G401 (cell line): ENCODE data around the gene C19orf67. TPM values are rescaled to one million over a fixed set of nuclear protein-coding genes. Genes with fewer than 3 reads are reported as not detected.

Source experiments
- DNase-seq: peaks from one replicate; pipeline ENCODE4 v3.0.0-alpha.2; 2015; ENCODE audit warnings: low spot score
- in situ Hi-C: cut with HindIII; loops from 2 replicates; pipeline ENCODE4 v1.10.0; 2016; ENCODE audit warnings: low sequenced_read_pairs, mixed read lengths
- total RNA-seq: library from RNA; depleted of rRNA; stranded (reverse); fragments of >200 nt; shearing (Covaris generic); gene quantifications from 2 replicates; pipeline ENCODE4 v1.2.3, GENCODE V29; 2014; rRNA removed

Gene C19orf67
- not detected in 2 replicates for total RNA-seq

DNA sequence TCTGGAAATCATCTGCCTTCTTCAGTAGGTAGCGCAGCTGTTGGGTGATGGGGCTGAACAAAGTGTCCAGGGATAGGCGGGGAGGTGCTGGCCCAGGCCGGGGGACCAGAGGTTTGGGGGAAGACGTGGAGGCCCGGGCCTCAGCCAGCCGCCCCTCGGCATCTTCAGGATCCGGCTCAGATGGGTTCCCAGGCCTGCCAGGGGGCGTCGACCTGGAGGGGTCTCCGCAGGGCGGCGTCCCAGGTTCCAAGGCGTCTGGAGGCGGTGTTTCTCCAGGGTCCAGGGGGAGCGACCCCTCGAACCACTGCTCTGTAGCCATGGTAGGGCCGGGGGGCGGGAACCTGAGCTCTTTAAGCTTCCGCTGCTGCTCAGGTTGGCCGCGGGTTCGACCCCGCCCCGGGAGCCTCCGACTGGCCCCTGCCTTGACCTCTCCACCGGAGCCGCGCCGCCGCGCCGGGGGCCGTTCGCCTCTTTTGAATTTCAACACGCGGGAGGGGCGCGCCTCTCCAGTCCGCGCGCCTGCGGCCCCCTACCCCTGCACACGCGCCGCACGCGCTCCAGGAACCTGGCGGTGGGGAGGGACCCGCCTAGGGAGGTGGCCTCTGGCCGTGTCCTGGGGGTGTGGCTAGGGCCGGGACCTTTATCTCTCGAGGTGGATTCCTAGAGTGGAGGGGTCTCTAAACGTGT, at the start of gene C19orf67:
Gene C19orf67 (minus strand): TSS at position 475 of the 687 bp plus-strand sequence. CDS start 156 bp downstream, at position 319.
- DNase-seq, result no peak
- in situ Hi-C loops, result loop anchor here (25.0 kb wide), 2 partner anchors 173 to 723 kb away; partner anchors contain the start of genes BRME1 and CC2D1A

DNA sequence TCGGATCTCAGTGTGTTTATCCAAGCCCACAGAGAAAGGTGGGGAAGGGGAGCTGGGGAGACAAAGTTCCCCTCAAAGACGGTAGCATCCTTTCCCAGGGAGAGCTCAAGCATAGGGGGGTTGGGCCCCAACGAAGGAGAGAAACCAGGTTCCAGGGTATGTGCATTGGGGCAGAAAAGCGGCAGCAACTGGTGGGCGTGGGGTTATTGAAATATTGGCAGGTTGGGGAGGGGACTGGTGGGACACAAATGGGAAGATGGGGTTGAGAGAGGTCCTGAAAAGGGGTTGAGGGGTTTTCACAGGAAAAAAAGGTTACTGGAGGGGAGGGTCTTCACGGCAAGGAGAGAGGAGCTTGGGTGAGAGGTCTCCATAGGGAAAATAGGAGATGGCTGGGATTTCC, 49.8 kb upstream of the C19orf67 start:
- in situ Hi-C loops, result no loop called here

DNA sequence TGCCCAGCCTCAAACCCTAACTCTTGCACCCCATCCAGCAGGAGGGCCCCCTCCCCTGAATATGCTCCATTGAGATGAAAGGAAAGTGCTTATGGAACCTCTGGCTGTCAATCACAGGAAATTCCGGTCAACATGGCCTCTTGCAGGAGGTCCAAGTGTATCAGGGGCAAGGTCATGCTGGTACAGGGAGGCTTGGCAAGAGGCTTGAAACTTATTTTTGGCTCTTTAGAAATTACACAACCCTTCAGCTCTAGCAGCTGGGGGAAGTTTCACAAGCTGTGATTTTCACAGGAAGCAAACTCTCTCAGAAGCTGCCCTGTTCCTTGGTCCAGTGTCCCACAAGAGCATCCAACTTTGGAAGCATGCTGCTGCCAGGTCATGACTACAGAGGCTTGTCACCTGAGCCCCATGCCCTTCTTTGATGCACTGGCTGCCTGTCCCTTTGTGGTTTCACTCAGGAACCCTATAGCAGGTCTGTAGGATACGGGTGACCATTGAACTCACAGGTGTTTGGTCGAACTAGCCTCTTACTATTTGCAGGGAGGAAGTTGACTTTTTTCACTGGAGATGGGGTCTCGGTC, 42.4 kb upstream of the C19orf67 start:
- DNase-seq, result no peak
- in situ Hi-C loops, result no loop called here

More for the DNA sequence above, 49.8 kb upstream of the C19orf67 start:
- no peak for DNase-seq

DNA sequence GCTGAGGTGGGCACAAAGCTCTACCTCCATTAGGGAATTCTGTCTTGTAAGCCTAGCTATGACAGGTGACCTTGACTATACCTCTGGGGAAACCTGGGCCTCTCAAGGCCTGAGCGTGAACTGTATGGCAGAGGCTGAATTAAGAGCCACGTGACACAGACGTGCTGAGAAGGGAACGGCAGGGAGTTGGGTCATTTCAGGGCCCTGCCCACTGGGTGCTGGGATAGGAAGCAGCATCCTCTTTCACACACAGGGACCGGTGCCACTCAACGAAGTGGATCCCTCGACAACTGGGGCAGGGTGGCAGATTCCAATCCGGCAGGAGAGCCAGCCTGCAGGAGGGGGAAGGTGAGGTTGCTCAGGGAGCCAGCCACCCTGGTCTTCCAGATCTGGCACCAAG, 41.6 kb upstream of the C19orf67 start:
- no peak for DNase-seq
- in situ Hi-C loops, result no loop called here

DNA sequence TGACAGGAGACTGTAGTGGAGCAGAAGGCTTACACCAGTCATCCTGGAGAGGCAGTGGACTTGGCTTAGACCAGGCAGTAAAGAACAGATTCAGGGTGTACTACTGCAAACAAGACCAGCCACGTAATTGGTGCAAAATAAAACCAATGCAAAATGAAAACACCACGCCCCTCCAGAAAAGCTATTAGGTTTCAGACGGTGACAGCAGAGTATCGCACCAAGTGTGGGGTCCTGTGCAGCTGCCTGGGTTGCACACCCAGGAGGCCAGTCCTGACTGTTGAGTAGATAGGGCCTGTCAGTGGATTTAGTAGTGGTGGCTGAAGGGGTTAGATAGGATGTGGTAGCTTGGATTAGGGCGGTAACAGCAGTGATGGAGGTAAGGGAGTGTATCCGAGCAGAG, 37.3 kb upstream of the C19orf67 start:
- no peak for DNase-seq
- in situ Hi-C loops, result no loop called here

DNA sequence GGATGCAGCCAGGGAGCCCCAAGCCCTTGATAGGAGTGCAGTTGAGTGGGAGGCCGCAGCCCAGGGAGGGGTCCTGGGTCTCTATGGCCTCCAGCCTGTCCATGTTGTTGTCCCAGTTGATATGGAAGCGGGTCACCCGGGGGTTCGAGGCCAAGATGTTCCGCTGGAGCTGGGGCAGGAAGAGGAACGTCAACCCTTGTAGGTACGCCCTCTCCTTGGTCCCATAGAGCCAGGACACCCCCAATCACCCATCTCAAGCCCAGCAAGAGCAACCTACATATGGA, 34.9 kb upstream of the C19orf67 start:
- no peak for DNase-seq
- in situ Hi-C loops, result no loop called here

DNA sequence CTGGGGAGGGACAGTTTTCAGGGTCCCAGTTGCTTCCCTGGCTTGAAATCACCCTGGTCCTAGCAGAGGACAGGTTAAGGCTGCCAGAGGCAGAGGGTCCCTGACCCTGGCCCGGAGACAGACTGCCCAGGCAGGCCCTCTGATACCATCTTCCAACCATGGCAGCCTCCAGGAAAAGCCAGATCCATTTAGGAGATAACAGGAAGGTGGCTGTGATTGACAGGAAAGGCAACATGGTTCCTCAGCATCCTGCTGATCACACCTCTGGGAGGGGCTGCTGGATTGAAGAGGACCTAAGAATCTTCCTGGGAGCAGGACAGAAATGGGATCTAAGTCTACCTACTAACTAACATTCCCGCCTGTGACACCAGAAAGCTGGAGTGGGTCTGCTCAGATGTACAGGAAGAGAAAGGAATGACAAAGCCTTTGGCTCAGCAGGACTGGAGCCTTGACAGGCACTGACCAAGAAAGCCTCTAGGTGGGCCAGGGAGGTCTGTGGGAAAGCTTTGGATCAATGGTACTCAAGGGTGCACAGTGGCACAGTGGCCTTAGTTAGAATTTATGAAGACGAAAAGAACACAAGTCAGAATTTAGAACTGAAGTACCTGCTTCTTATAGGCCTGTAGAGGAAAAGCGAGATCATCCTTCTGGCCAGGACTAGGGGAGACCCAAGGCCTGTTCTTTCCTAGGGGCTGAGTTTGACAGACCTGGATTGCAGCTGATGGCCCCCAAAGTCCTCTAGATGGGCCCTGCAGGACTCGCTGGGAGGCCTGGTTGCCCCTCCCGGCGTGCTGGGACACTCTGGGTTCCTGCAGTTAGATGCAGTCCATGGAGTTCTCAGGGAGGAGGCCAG, 34.3 kb upstream of the C19orf67 start:
- in situ Hi-C loops, result no loop called here

DNA sequence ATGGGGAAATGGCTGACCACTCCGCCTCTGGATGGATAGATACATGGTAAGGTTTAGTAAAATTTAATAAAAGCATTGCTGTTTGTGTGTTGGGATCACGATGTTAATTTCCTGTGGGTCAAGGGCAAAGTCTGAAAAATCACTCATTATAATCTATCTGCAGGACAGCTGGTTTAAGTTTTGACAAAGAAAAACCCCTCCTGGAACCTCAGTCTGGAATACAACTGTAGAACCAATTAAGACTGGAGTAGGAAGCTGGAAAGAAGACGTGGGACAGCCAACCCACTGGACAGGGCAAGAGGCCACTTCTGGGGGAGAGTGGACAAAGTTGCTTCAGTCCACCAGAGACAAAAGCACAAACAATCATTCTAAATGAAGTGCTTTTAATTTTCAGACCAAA, 33.6 kb upstream of the C19orf67 start:
- in situ Hi-C loops, result no loop called here
- no peak for DNase-seq

More for the DNA sequence above, 34.3 kb upstream of the C19orf67 start:
- DNase-seq, result no peak

DNA sequence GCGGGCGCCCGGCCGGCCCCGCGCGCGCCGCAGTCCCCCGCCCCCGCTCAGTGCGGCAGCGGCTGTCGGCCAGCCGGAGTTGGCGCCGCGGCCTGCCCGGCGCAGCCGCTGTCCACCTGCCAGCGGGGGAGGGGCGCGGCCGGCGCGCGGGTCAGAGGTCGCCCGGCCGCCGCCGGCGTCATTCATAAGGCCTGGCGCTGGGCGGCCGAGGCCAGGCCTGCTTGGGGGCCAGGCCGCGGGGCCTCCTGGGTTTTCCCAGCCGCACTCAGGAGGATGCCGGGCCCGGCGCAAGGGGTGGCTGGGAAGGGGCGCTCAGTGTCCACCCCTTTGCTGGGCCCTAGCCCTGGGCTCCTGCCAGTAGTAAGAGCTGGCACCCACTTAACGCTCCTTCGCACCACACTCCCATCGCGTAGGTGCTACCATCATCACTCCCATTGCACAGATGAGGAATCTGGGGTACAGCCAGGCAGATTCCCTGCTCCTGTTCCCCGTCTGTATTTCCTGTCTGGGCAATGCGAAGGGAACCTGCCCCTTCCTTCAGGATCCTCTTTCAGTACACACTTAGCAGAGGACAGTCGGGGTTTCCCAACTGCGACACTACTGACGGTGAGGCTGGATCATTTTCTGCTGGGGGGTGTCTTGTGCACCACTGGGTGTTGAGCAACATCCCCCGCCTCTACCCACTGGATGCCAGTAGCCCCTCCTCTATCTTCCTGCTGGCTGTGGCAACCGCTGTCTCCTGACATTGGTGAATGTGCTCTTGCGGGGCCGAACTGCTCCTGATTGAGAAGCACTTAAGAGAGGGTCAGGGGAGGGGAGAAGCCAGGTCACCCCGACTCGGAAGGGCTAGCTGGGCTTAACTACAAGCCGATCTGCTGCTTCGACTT, 32.8 kb upstream of the C19orf67 start:
- DNase-seq, result peak; percentile 70
- in situ Hi-C loops, result no loop called here

DNA sequence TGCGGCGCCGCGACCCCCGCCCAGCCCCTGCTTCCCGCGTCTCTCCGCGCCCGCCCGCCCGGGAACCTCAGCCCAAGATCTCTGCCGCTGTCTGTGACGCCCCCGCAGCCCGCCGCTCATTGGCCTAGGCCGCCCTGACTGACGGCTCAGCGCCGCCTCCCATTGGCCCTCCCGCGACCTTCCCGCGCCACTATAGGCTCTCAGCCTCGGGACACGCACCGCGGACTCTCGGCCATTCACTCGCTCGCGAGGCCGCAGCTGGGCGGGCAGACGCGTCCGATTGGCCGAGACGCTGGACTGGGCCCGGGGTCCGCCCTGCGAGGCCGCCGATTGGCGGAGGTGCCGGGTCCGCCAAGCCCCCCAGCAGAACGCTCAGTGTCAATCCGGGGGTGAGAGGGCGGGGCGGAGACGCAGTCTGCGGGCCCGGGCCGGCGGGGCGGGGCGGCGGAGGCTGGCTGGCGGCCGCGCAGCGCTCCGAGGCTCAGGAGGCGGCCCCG, 32.1 kb upstream of the C19orf67 start, which contains the start of gene PRKACA:
Gene PRKACA (minus strand): TSS at position 95 of the 497 bp plus-strand sequence. CDS start 215 bp downstream, outside the sequence.
- in situ Hi-C loops, result no loop called here
- DNase-seq, result peak; percentile 98

DNA sequence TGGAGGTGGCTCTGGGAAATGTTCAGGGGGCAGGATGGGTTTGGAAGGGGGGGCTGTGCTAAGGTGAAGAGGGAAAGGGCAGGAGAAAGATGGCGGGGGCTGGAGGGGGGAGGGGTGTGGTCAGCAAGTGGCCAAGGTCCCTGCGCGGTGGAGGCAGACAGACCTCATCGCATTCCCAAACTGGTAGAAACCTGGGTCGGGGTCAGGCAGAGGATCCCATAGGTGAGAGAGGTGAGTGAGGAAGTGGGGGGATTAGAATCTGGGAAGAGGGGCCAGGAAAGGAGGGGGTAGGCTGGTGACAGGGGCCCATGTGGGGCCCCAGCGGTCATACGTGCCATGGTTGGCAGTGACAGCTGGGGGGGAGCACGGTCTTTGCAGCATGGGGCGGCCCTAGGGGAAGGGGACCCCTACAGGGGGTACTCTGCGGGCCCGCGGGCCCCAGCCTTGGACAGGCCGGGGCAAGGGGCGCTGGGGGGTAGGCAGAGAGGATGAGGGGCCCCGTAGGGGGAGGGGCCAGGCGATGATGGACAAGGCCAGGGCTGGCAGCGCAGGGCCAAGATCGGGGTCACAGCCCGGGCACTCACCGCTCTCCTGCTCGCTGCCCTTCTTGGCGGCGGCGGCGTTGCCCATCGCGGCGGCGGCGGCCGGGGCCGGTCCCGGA, 31.5 kb upstream of the C19orf67 start:
- no peak for DNase-seq
- in situ Hi-C loops, result no loop called here

DNA sequence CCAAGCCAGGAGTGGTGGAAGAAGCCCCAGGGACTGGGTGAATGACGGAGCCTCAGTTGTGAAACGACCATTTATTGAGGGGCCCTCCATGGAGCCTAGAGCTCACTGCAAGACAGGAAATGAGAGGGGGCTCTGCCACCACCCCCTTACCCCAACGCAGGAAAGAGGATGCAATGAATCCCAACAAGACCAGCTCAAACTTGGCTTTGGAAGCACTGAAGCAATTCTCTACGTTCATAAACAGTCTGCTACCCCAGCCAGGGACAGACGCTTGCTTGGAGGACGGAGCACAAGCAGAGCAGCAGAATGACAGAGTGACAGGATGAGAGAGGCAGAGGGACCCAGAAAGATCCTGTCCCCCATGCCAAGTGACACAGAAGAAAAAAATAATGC, 30.9 kb upstream of the C19orf67 start:
- in situ Hi-C loops, result no loop called here
- DNase-seq, result no peak

DNA sequence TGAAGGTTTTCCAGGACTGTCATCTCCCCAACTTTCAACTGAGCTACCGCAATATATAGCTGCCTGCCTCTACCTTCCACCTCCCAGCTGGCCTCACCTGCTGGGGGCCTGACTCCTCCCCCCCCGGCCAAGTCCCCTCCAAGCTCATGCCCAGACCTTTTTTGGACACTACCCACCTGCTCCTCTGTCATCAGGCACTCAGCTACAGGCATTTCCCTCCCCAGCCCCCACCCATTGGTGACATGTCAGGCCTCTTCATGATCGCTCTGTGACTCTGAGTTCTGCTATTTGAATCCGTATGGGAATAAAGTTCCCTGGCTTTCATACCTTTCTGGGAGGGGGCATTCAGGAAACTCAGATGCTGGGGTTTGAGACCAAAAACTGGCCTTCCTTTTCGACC, 30.2 kb upstream of the C19orf67 start:
- in situ Hi-C loops, result no loop called here
- no peak for DNase-seq

DNA sequence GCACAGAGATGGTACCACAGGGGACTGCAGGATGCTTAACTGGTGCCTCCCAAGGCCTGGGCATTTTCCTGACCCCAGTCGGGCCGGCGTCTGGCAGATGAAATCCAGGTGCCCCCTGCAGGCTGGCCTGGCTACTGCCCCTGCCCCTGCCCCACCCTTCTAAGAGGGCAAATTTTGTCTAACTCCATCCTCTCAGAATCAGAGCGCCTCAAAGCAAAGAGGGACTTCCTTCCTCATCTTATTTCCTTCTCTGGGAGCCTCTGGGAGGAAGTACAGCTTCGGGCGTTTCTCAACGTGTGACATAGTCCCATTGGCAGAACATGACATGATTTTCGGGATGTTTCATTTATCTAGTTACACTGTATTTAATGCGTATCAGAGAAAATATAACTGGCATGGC, 29.3 kb upstream of the C19orf67 start:
- in situ Hi-C loops, result no loop called here
- no peak for DNase-seq

DNA sequence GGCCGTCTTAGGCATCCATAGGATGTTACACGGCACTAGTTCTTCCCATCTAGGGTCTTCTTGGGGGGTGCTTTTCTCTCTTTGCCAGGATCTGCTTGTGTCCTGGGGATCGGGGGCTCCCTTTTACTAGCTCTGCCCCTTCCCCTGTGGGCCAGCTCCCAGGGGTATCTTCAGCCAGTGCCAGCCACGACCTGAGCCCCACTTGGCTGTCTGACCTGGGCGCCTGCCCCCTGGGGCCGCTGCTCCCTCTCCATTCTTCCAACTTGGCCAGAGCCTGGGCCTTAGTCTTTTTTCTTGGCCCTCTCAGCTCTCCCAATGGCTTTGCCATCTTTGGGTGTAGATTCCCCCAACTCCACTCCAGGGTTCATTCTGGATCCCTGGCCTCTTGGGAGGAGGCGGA, 28.9 kb upstream of the C19orf67 start:
- no peak for DNase-seq

DNA sequence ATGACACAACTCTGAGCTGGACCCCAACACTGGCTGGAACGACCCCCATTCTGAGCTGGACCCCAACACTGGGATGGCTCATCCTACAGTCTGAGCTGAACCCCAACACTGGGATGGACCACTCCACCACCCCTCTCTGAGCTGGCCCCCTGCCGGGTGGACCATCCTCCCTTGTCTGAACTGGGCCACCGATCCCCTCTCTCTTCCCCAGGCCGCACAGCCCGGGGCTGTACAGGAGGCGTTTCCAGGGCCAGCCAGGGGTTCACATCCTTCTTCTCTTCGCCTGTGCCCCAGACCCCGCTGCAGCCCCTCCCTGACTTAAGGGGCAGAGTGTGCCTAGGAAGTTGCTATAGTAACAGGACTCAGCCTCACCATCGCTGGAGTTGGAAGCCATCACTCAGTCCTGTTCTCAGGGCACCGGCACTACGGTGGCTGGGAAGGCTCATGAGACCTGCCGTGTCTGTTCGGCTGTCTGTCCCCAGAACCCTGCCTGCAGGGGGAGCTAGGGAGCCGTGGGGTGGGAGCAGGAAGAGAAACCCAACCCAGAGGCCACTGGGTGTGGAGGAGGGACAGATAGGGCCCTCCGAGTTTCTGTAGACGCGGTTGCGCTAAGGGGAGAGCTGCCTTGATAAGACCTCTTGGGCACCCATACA, 28.3 kb upstream of the C19orf67 start:
- in situ Hi-C loops, result no loop called here
- DNase-seq, result no peak

More for the DNA sequence above, 28.9 kb upstream of the C19orf67 start:
- in situ Hi-C loops, result no loop called here

DNA sequence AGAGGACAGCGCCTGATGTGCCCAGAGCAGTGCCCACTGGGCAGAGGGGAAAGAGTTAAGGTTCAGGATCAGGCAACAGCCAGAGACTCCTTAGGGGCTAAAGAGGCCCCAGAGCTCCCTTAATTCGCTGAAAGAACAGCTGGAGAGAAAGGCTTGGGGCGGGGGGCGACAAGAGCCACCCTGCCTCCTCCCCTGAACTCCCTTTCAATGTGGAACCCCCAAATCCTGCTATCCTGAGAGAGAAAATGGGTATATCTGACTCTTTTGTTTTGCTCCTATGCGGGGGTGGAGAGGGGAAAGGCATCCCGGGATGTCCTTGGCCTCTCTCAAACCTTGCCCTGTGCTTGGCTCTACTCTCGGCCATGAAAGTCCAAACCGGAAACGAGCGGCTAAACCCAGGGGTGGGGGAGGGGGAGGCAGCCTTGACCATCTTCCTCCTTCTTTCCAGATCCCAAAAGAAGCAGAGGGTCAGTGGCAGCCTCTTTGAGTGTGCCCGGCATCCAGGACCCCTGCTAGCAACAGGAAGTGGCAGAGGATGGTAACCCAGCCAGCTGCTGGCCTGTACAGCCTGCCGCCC, 27.3 kb upstream of the C19orf67 start:
- in situ Hi-C loops, result no loop called here
- DNase-seq, result no peak
